SK-N-SH treated with all-trans-retinoic acid at 6 μM for 48 hours (cell line): ENCODE measurements around the gene TTYH2.

ENCODE experiments used
- BACH2 ChIP-seq: fragments of 250-450 bp; sonication (Bioruptor Pico); IDR thresholded peaks from 2 replicates; pipeline ENCODE4 v1.9.0; 2021; ENCODE audit warnings: mild to moderate bottlenecking, borderline replicate concordance
- CREB5 ChIP-seq: fragments of 250-450 bp; sonication (Bioruptor Pico); IDR thresholded peaks from 2 replicates; pipeline ENCODE4 v1.5.1; 2020; ENCODE audit warnings: low read depth, mild to moderate bottlenecking, moderate library complexity
- CSDC2 ChIP-seq: fragments of 250-450 bp; sonication (Bioruptor Pico); IDR thresholded peaks from 2 replicates; pipeline ENCODE4 v1.5.0; 2020; ENCODE audit warnings: mild to moderate bottlenecking, moderate library complexity
- ESRRG ChIP-seq: fragments of 250-450 bp; sonication (Bioruptor Pico); IDR thresholded peaks from 2 replicates; pipeline ENCODE4 v1.6.1; 2021; ENCODE audit warnings: mild to moderate bottlenecking
- OSR1 ChIP-seq: fragments of 250-450 bp; sonication (Bioruptor Pico); IDR thresholded peaks from 2 replicates; pipeline ENCODE4 v1.8.0; 2022; ENCODE audit warnings: moderate library complexity, mild to moderate bottlenecking, inconsistent platforms
- PPARA ChIP-seq: fragments of 250-450 bp; sonication (Bioruptor Pico); IDR thresholded peaks from 2 replicates; pipeline ENCODE4 v1.5.0; 2020; ENCODE audit warnings: mild to moderate bottlenecking, borderline replicate concordance
- RARB ChIP-seq: fragments of 250-450 bp; sonication (Bioruptor Pico); IDR thresholded peaks from 2 replicates; pipeline ENCODE4 v1.8.0; 2021; ENCODE audit warnings: mild to moderate bottlenecking, moderate library complexity
- TCF4 ChIP-seq: fragments of 250-450 bp; sonication (Bioruptor Pico); IDR thresholded peaks from 2 replicates; pipeline ENCODE4 v1.8.0; 2021; ENCODE audit warnings: mild to moderate bottlenecking, moderate library complexity, borderline replicate concordance
- TSHZ2 ChIP-seq: fragments of 250-450 bp; sonication (Bioruptor Pico); IDR thresholded peaks from 2 replicates; pipeline ENCODE4 v1.5.0; 2020; ENCODE audit warnings: mild to moderate bottlenecking, moderate library complexity
- ZC3H10 ChIP-seq: fragments of 250-450 bp; sonication (Bioruptor Pico); IDR thresholded peaks from 2 replicates; pipeline ENCODE4 v1.5.1; 2021; ENCODE audit warnings: mild to moderate bottlenecking, moderate library complexity
- ZFP3 ChIP-seq: fragments of 250-450 bp; sonication (Bioruptor Pico); IDR thresholded peaks from 2 replicates; pipeline ENCODE4 v1.5.0; 2020; ENCODE audit warnings: mild to moderate bottlenecking, moderate library complexity
- ZFP30 ChIP-seq: fragments of 450-650 bp; formaldehyde crosslinking; IDR thresholded peaks from 2 replicates; pipeline ENCODE4 v1.5.0; 2022; ENCODE audit warnings: mild to moderate bottlenecking, moderate library complexity
- ZNF70 ChIP-seq: fragments of 450-650 bp; formaldehyde crosslinking; IDR thresholded peaks from 2 replicates; pipeline ENCODE4 v1.5.0; 2020; ENCODE audit warnings: mild to moderate bottlenecking, moderate library complexity

- no peak for TF ChIP-seq ZFP3 (CRISPR knock-in tag)
- no peak for TF ChIP-seq TCF4 (CRISPR knock-in tag)
- no peak for TF ChIP-seq TSHZ2 (CRISPR knock-in tag)
- TF ChIP-seq CSDC2 (CRISPR knock-in tag): no peak
- TF ChIP-seq ZC3H10 (CRISPR knock-in tag): no peak
- no peak for TF ChIP-seq ESRRG
- no peak for TF ChIP-seq ZFP30 (CRISPR knock-in tag)
- TF ChIP-seq BACH2 (CRISPR knock-in tag): no peak
- no peak for TF ChIP-seq RARB (CRISPR knock-in tag)
- TF ChIP-seq OSR1 (CRISPR knock-in tag): no peak
- TF ChIP-seq ZNF70 (CRISPR knock-in tag): no peak
- TF ChIP-seq CREB5 (CRISPR knock-in tag): no peak
- TF ChIP-seq PPARA: no peak
Measured at GRCh38 chr17:74257311-74257710, 43.9 kb downstream of the TTYH2 start.
